GM12878 (cell line): ENCODE results near the gene ATP13A2. TPM values are rescaled to one million over a fixed set of nuclear protein-coding genes. Genes with fewer than 3 reads are reported as not detected.

Source experiments
- ATAC-seq: fragments of 200-7000 bp; cut with Tn5 transposase; 3 replicates; pipeline ENCODE4 v1.9.1; 2020; ENCODE audit warnings: mild to moderate bottlenecking, moderate library complexity
- BruUV-seq: library from RNA; stranded (reverse); fragments of 400-500 nt; replicated peaks from 2 replicates; lab custom pipeline; 2021; lab: Mats Ljungman, UMichigan
- CTCF ChIA-PET: fragments of 300-600 bp; sonication (Branson Sonifier 250); formaldehyde crosslinking; extraction: SDS; loops from one replicate; lab custom pipeline; 2021; ENCODE audit warnings: inconsistent platforms; lab: Yijun Ruan, JAX
- POLR2A ChIA-PET: fragments of 350-600 bp; formaldehyde crosslinking; extraction: SDS; loops from one replicate; lab custom pipeline; 2021; ENCODE audit warnings: inconsistent platforms; lab: Charles Lee
- RAD21 ChIA-PET: fragments of 300-600 bp; sonication (Branson Sonifier 250); formaldehyde crosslinking; loops from one replicate; lab custom pipeline; 2023; ENCODE audit warnings: antibody characterized with exemption; ENCODE audit not compliant: unreplicated experiment; lab: Charles Lee
- SMC1A ChIA-PET: fragments of 300-600 bp; sonication (Branson Sonifier 250); formaldehyde crosslinking; loops from one replicate; lab custom pipeline; 2023; ENCODE audit not compliant: unreplicated experiment, uncharacterized antibody; lab: Charles Lee
- DNase-seq: peaks from one replicate; pipeline ENCODE4 v3.0.0-alpha.2; 2011; ENCODE audit warnings: low read depth, low spot score
- FAIRE-seq: peaks from 3 replicates; lab custom pipeline; 2011; peaks lifted over from hg19 to GRCh38; lab: Jason Lieb, UNC
- H2AFZ ChIP-seq: 2 replicates; pipeline ENCODE4 v1.6.0; 2011; ENCODE audit warnings: low read depth, low read length, control low read depth; ENCODE audit not compliant: control insufficient read depth
- H3K27ac ChIP-seq: 2 replicates; pipeline ENCODE4 v1.5.1; 2011; ENCODE audit warnings: control low read depth; ENCODE audit not compliant: control insufficient read depth, insufficient read depth
- H3K27me3 ChIP-seq, 2 experiments: replicated peaks in 1 of 2; 2 replicates each; pipeline versions ENCODE4 v1.6.0 to v1.6.1; 2011; ENCODE audit warnings: low read length in 1 of 2; ENCODE audit not compliant: control insufficient read depth in 2 of 2, insufficient read depth in 2 of 2
- H3K36me3 ChIP-seq, 2 experiments: 2 replicates each; pipeline ENCODE4 v1.5.1; 2011; ENCODE audit warnings: low read length in 1 of 2; ENCODE audit not compliant: control insufficient read depth in 2 of 2, insufficient read depth in 2 of 2
- H3K4me1 ChIP-seq: 2 replicates; pipeline ENCODE4 v1.6.1; 2011; ENCODE audit warnings: mild to moderate bottlenecking, low read length, moderate library complexity, mixed read lengths; ENCODE audit not compliant: control insufficient read depth, insufficient read depth
- H3K4me2 ChIP-seq: 2 replicates; pipeline ENCODE4 v1.6.0; 2011; ENCODE audit warnings: control low read depth; ENCODE audit not compliant: control insufficient read depth, insufficient read depth
- H3K4me3 ChIP-seq: fragments of 200-600 bp; sonication (generic); 2 replicates; pipeline ENCODE4 v1.5.1; 2016
- H3K79me2 ChIP-seq: 2 replicates; pipeline ENCODE4 v1.6.0; 2011; ENCODE audit warnings: low read length; ENCODE audit not compliant: control insufficient read depth, insufficient read depth
- H3K9ac ChIP-seq: 2 replicates; pipeline ENCODE4 v1.8.0; 2011; ENCODE audit warnings: low read length, control low read depth, mixed read lengths; ENCODE audit not compliant: control insufficient read depth, insufficient read depth
- H3K9me3 ChIP-seq: replicated peaks from 3 replicates; pipeline ENCODE4 v1.5.1; 2011; ENCODE audit warnings: mild to moderate bottlenecking, low read length; ENCODE audit not compliant: control insufficient read depth, insufficient read depth
- H4K20me1 ChIP-seq: 2 replicates; pipeline ENCODE4 v1.6.0; 2011; ENCODE audit not compliant: control insufficient read depth, insufficient read depth
- ATF2 ChIP-seq: IDR thresholded peaks from 2 replicates; pipeline ENCODE4 v1.6.1; 2012; ENCODE audit warnings: low read length, inconsistent platforms
- BHLHE40 ChIP-seq, 2 experiments: fragments of 450-650 bp in 1 of 2; IDR thresholded peaks; 2 replicates each; pipeline ENCODE4 v1.6.1; 2011 to 2017; ENCODE audit warnings: low read depth in 2 of 2, borderline replicate concordance in 1 of 2, improper control_type of control experiment in 1 of 2, low read length in 1 of 2, mild to moderate bottlenecking in 1 of 2
- CUX1 ChIP-seq: IDR thresholded peaks from 2 replicates; pipeline ENCODE4 v1.6.1; 2012; ENCODE audit warnings: improper control_type of control experiment, low read depth, low read length; ENCODE audit not compliant: insufficient replicate concordance
- HDGF ChIP-seq: fragments of 450-650 bp; IDR thresholded peaks from 2 replicates; pipeline ENCODE4 v1.6.1; 2016; ENCODE audit warnings: antibody characterized with exemption
- IKZF2 ChIP-seq, 2 experiments: fragments of 450-650 bp; IDR thresholded peaks; 2 replicates each; pipeline ENCODE4 v1.6.1; 2017; ENCODE audit warnings: mild to moderate bottlenecking in 2 of 2, moderate library complexity in 2 of 2
- MEF2B ChIP-seq: fragments of 450-650 bp; IDR thresholded peaks from 2 replicates; pipeline ENCODE4 v1.6.1; 2018; ENCODE audit warnings: mild to moderate bottlenecking, moderate library complexity; ENCODE audit not compliant: partially characterized antibody, poor library complexity, severe bottlenecking
- PAX5 ChIP-seq: IDR thresholded peaks from 2 replicates; pipeline ENCODE4 v1.6.1; 2011; ENCODE audit warnings: low read depth, low read length, borderline replicate concordance
- RAD51 ChIP-seq: fragments of 450-650 bp; IDR thresholded peaks from 2 replicates; pipeline ENCODE4 v1.6.1; 2016; ENCODE audit warnings: moderate library complexity, mild to moderate bottlenecking, inconsistent platforms
- RUNX3 ChIP-seq: IDR thresholded peaks from 2 replicates; pipeline ENCODE4 v1.6.1; 2012; ENCODE audit warnings: low read length, inconsistent platforms
- ZNF207 ChIP-seq: fragments of 450-650 bp; IDR thresholded peaks from 2 replicates; pipeline ENCODE4 v1.6.1; 2014; ENCODE audit warnings: antibody characterized with exemption, mild to moderate bottlenecking, borderline replicate concordance
- WGBS: methylation state at CpG from one replicate; pipeline ENCODE4 v1.1.6; 2016; ENCODE audit warnings: low lambda C conversion rate; ENCODE audit not compliant: insufficient replicate concordance, insufficient coverage; ENCODE audit errors: missing lambda C conversion rate; 5-methylcytosine and 5-hydroxymethylcytosine counted together
- in situ Hi-C: fragments of 300-500 bp; cut with MboI; formaldehyde crosslinking; loops from 9 replicates; pipeline ENCODE4 v1.14.3; 2018; ENCODE audit warnings: mixed read lengths
- intact Hi-C: fragments of 100-400 bp; cut with micrococcal nuclease; formaldehyde crosslinking; loops from one replicate; pipeline ENCODE4 v1.14.2; 2022; ENCODE audit not compliant: unreplicated experiment
- polyA plus RNA-seq, 11 experiments: library from polyadenylated mRNA; depleted of rRNA in 4 of 11; unstranded in 6 of 11; stranded (reverse) in 5 of 11; fragments of >200 nt; fragmentation: Nextera tagmentation in 4 of 11; fragmentation: Illumina TruSeq in 1 of 11; extraction: Ambion mirVana in 4 of 11; extraction: Trizol in 1 of 11; gene quantifications; 1 replicate in 1 of 11; 2 replicates in 10 of 11; pipeline versions ENCODE4 v1.2.1 to v1.2.3, GENCODE V29; 2011 to 2016; ENCODE audit warnings: inconsistent platforms in 2 of 11, missing spikeins in 2 of 11, low read depth in 1 of 11
- total RNA-seq, 4 experiments: library from RNA; depleted of rRNA in 3 of 4; stranded (reverse); fragments of >200 nt in 3 of 4; fragmentation: Illumina TruSeq in 1 of 4; extraction: Trizol in 1 of 4; gene quantifications; 2 replicates each; pipeline versions ENCODE4 v1.2.1 to v1.2.3, GENCODE V29; 2013 to 2021
- TF ChIP-seq, protein P1 (sequence below): fragments of 450-650 bp; IDR thresholded peaks from 2 replicates; pipeline ENCODE4 v1.6.1; 2017; ENCODE audit warnings: mild to moderate bottlenecking, moderate library complexity

ATP13A2 gene
- total and polyA plus RNA-seq, 10 of the 15 experiments (the other 5 are each of a cell fraction or from before 2014, with no cell fraction given), result 0.24 to 30.5 (median 8.0) TPM

DNA sequence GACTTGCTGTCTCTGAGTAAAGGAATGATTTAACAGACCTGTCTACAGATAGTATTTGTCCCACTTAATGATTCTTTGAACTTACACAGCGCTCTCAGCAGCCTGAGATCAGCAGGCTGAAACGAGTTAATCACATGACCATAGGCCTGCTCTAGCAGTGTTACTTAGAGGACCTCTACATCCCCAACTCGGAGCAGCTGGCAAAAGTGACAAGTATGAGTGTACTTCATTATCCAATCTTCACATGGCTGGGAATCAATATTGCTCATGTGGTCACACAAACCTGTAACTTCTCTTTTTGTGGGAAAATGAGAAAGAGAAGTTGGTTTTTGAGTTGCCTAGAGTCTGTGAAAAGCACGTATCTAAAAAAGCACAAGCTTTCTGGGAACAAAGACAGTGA lies 11.4 kb upstream of the ATP13A2 start:
- Histone ChIP-seq H3K4me3 (no peak overlapping the region), H3K79me2 (no peaks in the 10 kb centered on the region), H4K20me1 (no peaks in the 10 kb centered on the region), H3K4me2 (no peak overlapping the region), H3K27me3 (no peaks in the 10 kb centered on the region), H3K27ac (peak overlapping the region; percentile 38), H3K9ac (no peak overlapping the region), H3K36me3 (peaks cover 27 to 52% of the 10 kb centered on the region in 2 experiments), H2AFZ (no peak overlapping the region), H3K9me3 (no peaks in the 10 kb centered on the region), H3K4me1 (peaks cover 34% of the 10 kb centered on the region)
- RAD21 ChIA-PET, result no interaction called here
- CTCF ChIA-PET, result interaction anchor here (1.2 to 1.7 kb wide), 3 partner anchors 17 to 62 kb away, joined by 5 to 9 read pairs (median 6); no protein-coding TSS in a partner anchor
- in situ Hi-C loops, result no loop called here
- no TSS peak for BruUV-seq
- intact Hi-C loops, result no loop called here
- ATAC-seq (no peak), DNase-seq (peak; percentile 49), FAIRE-seq (no peak)
- POLR2A ChIA-PET, result no interaction called here
- SMC1A ChIA-PET, result interaction anchor here (0.9 to 2.0 kb wide), 6 partner anchors 9 to 38 kb away, joined by 3 to 8 read pairs (median 5); no protein-coding TSS in a partner anchor
- 12% methylated on average over 4 of the region's 4 CpGs for WGBS
- TF ChIP-seq MEF2B (peak; percentile 27), CUX1 (peak; percentile 55), ZNF207 (no peak), ATF2 (peak; percentile 48; the same call in 1 of the 2 replicates), IKZF2 (IDR thresholded peaks at IDR 0.05) (peak; percentile 59 to 69; a peak in 2 of 4 replicates), RAD51 (peak; percentile 86), PAX5 (0 out of 2 replicates have a peak, but pooled peaks have one; percentile 41), HDGF (no peak), RUNX3 (peak; percentile 49), BHLHE40 (IDR thresholded peaks at IDR 0.05; ENCODE audit: borderline replicate concordance in 1 of 2, low read depth in 2 of 2, low read length in 1 of 2) (peak in 1 of 2 experiments; percentile 15; a peak in 1 of 4 replicates)
- TF ChIP-seq, protein P1, sequence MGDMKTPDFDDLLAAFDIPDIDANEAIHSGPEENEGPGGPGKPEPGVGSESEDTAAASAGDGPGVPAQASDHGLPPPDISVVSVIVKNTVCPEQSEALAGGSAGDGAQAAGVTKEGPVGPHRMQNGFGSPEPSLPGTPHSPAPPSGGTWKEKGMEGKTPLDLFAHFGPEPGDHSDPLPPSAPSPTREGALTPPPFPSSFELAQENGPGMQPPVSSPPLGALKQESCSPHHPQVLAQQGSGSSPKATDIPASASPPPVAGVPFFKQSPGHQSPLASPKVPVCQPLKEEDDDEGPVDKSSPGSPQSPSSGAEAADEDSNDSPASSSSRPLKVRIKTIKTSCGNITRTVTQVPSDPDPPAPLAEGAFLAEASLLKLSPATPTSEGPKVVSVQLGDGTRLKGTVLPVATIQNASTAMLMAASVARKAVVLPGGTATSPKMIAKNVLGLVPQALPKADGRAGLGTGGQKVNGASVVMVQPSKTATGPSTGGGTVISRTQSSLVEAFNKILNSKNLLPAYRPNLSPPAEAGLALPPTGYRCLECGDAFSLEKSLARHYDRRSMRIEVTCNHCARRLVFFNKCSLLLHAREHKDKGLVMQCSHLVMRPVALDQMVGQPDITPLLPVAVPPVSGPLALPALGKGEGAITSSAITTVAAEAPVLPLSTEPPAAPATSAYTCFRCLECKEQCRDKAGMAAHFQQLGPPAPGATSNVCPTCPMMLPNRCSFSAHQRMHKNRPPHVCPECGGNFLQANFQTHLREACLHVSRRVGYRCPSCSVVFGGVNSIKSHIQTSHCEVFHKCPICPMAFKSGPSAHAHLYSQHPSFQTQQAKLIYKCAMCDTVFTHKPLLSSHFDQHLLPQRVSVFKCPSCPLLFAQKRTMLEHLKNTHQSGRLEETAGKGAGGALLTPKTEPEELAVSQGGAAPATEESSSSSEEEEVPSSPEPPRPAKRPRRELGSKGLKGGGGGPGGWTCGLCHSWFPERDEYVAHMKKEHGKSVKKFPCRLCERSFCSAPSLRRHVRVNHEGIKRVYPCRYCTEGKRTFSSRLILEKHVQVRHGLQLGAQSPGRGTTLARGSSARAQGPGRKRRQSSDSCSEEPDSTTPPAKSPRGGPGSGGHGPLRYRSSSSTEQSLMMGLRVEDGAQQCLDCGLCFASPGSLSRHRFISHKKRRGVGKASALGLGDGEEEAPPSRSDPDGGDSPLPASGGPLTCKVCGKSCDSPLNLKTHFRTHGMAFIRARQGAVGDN, result peak; percentile 56; the same call in 1 of the 2 replicates
